DLD1 (cell line): ENCODE results near the gene CCN6.
"Not testable (repeated sequence)": the region's sequence is repeated elsewhere in the genome, so short reads cannot be mapped to it uniquely, and the experiment has no call there.

Experiments
- in situ Hi-C: cut with HindIII; loops from 2 replicates; pipeline ENCODE4 v1.10.0; 2017; ENCODE audit warnings: low sequenced_read_pairs

The CCN6 gene

GRCh38 chr6:112049026-112049799, 4.7 kb upstream of the CCN6 start:
- in situ Hi-C loops = no loop called here

DNA sequence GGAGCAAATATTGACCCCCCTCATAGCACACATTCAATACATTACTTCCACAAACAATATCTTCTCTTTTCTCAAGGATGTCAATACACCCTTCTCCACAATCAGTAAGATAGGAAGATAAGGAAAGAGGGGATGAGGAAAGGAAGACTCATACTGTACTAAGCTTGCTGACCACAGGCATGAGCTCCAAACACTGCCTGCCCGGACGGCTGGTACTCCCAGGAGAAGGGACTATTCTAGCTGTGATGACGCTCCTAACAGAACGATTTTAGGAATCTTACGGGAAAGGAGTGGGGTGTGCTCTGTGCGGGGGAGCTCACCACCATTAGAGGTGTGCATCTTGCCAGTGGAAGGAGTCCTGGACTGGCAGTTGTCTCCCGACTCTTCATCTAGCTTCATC, 3.9 kb upstream of the CCN6 start:
- in situ Hi-C loops = no loop called here

DNA sequence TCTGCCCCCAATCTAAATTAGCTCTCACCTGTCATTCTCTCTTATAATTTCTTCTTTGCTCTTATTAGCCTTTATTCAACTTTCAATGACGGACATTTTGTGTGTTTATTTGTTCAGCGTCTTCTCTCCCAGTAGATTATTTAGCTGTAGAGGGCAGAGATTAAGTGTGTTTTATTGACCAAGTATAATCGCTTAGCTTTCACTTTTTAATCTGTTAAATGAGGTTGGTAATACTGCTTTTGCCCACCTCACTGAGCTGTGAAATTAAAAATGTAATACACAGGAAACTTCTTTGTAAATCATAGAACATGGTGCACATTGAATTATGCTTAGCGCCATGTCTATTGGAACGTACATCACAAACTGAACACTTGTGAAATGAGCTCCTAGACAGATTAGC, 3.5 kb upstream of the CCN6 start:
- in situ Hi-C loops = no loop called here

- in situ Hi-C loops = not testable (repeated sequence)
These were observed 2.6 kb upstream of the CCN6 start for GRCh38 chr6:112051251-112051740.

DNA sequence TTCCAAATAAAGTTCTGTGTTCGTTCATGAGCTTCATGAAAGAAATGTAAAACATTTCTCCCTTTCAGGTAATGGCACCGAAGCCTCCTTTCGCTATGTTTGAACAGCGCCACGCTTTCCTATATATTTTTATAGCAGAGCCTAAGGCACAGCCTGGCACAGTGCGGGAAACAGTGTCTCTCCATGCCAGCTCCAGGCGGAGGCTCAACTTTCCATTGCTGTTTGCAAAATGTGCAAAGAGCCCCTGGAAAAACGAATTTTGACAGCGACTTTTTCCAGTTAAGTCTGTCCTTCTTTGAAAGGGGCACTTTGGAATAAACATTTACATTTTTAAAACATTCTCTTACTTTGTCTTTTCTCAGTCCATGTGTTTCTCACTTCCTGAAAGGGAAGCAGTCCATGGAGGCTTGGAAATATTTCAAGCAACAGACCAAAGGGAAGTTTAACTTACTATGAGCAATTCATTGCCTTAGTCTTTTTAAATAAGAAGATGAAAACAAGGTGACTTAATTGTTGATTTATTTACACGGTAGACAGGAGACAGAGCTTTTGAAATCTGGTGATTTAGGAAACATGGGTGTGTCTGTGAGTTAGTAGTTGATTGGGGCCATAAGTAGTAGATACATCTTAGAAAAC, 769 bp downstream of the CCN6 start:
- in situ Hi-C loops = no loop called here

- in situ Hi-C loops = no loop called here
These were observed 4.5 kb downstream of the CCN6 start for GRCh38 chr6:112058243-112059032.

- in situ Hi-C loops = no loop called here
These were observed 7.7 kb downstream of the CCN6 start for GRCh38 chr6:112061605-112062004.

DNA sequence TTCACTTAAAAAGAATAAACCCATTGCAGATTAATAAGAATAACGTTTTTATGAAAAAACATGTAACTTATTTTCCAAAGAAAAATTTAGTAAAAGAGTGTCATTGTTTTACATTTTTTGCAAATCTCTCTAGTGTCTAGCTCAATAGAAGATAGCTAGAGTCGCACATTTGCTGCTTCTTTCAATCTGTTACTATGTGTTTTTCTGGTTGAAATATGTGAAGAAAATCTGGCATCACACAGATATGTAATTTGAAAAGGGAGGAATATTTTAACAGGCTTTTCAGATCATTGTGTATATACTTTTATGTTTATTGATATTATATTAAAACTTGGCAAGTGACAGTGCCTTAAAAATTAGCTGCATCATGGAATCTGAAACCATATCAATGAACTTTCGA, 9.1 kb downstream of the CCN6 start:
- in situ Hi-C loops = no loop called here

DNA sequence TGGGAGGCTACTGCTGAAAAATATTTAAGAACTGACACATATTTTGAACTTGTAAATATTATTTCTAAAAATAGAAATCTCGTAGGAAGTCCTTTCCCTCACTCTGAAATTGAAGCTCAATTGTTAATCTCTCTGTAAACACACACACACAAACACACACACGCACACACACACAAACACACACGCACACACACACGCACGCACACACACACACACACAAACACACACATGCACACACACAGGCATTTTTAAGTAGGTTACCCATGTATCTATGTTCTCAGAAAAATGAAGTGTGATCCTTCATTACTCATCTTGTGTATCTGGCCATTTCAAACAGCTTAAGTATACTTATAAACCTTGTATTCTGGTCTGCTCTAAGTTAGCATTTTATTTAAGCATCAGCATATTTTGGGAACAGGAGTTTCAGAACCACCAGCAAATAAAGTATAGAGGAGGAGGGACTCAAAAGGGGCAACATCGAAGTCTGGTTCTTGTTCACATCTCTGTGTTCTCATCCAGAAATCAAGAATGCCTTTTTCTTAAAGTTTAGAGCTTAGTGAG, 11.6 kb downstream of the CCN6 start:
- in situ Hi-C loops = no loop called here

GRCh38 chr6:112066606-112067005, 12.7 kb downstream of the CCN6 start:
- in situ Hi-C loops = no loop called here

- in situ Hi-C loops = no loop called here
These were observed 27.7 kb downstream of the CCN6 start for GRCh38 chr6:112081569-112081968.

DNA sequence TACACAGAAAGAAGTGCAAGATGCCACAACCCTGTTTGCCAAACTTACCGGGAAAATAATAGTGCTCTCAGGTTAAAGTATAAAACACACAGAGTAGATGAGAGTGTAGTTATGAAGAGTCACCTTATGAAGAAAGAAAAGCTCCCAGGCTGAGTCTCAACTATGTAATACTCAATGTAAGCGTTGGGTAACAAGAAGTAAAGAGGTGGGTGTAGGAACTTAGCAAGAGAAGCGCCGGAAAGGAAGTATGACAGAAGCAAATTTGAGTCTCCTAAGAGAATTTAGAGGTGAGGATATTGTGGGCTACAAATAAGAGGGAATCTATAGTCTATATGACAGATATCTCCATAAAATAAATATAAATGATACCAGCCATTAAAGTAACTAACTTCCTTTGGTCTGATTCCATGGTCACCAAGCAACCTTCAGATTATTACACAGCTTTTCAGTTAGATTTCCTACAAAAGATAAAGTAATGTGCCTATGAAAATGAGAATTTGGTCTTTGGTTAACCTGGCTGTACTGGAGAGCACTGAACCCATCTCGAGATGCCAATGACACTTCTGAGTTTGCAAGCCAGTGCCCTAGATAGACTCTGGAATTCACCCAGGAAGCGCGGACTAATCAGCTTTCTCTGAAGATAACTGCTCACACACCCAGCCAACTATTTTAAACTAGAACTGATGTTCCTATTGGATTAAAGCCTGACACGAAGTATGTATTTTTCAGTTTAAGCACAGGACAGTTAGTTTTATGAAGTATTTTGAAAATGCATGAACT, 31.6 kb downstream of the CCN6 start:
- in situ Hi-C loops = no loop called here

- in situ Hi-C loops = no loop called here
These were observed 32.8 kb downstream of the CCN6 start for GRCh38 chr6:112086744-112087135.

DNA sequence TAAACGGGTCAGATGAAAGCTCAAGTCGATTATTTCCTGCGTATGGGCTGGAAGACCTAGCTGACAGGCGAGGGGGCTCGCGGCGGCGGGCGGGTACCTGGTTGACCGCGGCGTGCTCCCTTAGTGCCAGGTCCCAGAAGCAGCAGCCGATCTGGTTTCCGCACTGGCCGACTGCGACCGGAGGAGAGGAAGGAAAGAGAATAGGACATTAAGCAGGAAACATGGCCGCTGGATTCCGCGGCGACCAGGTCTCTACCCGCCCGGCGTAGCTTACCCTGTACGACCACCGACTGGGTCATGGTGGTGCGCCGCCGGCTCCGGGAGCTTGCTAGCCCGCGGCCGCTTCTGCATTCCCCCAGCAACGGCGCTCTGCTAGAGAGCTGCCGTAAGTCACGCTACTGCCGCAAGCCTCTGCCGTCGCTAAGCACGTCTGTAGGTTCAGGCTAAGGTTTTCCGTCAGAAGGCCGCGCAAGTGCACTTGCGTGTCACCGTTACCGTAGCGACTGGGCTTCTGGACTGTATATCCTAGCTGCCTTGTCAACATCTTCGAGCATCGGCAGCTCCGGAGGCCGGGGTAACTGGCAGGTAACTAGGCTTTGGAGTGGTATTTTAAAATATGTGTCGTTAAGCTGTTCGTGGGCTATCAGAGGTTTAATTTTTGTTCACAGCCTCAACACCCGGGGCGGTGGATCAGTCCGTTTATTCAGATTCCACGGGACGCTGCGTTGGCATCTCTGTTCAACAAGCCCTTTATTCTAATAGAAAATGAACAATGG, 33.4 kb downstream of the CCN6 start, which contains the start of the genes FAM229B and TUBE1:
TSS of gene FAM229B (plus strand) at position 456 of the 776 bp plus-strand sequence. CDS start 11,693 bp downstream, outside the sequence.
TSS of gene TUBE1 (minus strand) at position 347 of the 776 bp plus-strand sequence. CDS start at position 299, 48 bp downstream.
- in situ Hi-C loops = no loop called here

DNA sequence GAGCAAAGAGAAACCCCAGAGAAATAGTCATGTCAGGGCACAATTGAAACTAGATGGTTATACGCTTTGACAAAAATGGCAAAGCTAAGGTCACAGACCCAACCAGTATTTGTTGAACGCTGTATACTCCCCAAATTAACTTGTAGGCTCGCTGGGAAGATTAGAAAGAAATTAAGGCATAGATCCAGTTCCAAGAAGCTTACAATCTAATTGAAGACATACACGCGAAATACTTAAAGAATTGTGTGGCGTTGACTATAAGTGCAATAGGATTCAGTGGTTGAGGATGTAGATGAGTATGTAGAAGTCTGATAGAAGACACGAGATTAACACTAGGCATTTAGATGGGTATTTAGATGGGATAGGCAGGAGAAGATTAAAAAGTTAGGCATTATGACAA, 34.0 kb downstream of the CCN6 start:
- in situ Hi-C loops = no loop called here

DNA sequence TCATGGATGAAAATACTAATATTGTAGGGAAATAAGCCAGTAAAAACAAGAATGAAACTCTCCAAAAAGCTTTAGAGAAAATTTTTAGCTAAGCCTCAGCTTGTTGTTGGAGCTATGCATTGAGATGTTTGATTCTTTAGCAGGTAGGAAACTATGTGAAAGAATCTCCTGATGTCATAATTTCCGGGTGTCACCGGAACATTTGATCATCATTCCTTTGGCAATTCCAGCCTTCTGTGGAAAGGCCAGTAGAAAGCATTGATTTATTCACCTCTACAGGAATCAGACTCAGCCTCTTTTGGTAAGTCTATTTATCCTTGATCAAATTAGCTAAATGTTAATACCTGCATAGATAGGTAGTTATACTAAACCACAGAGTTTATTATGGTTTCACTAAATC, 43.0 kb downstream of the CCN6 start:
- in situ Hi-C loops = no loop called here

DNA sequence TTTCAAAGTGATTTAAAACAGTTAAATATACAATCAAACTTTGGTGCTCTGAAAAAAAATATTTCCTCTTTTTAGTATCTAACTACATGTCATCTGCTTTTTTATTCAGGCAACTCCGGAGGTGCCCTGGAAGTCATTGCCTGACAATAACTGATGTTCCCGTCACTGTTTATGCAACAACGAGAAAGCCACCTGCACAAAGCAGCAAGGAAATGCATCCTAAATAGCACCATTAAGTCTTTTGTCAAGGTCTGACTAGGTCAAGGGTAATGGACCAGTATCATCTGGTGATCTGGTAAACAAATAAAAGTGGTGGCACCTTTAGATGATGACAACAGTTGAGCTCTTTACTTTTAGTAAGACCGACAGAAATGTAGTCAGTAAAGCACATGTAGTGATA, 46.7 kb downstream of the CCN6 start:
- in situ Hi-C loops = no loop called here

- in situ Hi-C loops = not testable (repeated sequence)
These were observed 52.1 kb downstream of the CCN6 start for GRCh38 chr6:112106026-112106425.

DNA sequence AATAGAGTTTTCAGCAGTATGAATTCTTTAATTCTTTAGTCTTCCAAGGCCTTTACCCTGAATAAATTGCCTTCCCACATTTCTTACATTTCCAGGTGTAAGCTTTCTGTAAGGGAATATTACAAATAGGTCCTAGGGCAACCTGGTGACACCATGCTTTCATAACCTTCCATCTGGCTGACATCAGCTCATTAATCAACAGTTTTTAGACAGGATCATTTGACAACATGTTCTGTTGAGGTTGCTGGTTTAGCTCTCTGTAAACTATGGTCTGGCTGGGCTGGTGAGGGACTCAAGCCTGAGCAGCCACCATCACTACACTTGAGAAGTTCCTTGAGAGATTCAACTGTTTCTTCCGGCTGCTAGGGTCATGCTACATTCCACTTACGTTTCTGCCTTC, 52.7 kb downstream of the CCN6 start:
- in situ Hi-C loops = no loop called here

DNA sequence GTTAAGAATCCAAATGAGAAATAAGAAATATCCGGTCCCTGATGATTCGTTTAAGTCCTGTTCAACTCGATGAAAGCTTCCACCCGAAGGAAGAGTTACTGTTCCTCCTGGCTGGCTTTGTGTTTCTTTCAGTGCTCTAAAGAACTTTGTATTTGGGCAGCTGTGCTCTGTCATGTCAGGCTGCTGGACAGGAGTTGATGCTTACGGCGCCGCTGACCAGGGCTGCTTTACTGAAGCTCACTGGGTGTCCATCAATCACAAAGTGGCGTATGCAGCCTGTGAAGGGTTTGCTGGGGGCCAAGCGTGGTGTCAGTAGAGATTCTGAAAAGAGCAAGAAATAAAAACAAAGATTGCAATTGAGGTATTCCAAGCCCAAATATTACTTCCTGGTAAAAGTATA, 55.4 kb downstream of the CCN6 start:
- in situ Hi-C loops = no loop called here
